CD14-positive monocyte (primary cell): Measurements from ENCODE around the gene GREM1. TPM values are rescaled to one million over a fixed set of nuclear protein-coding genes. Genes with fewer than 3 reads are reported as not detected.

Experiments
- DNase-seq, 3 donors: peaks; one replicate each; pipeline ENCODE4 v3.0.0-alpha.2; 2011 to 2022
- H2AFZ ChIP-seq: 2 replicates; pipeline ENCODE4 v1.6.0; 2012; ENCODE audit warnings: mild to moderate bottlenecking, low read depth, low read length, inconsistent platforms; ENCODE audit not compliant: insufficient read depth, poor library complexity, severe bottlenecking
- H3K27ac ChIP-seq, 2 donors: 1 replicate in 1 of 2; 2 replicates in 1 of 2; pipeline ENCODE4 v1.5.1; 2012 to 2013; ENCODE audit warnings: low read length in 2 of 2, control low read depth in 1 of 2, inconsistent platforms in 1 of 2, low read depth in 1 of 2, mild to moderate bottlenecking in 1 of 2
- H3K27me3 ChIP-seq, 2 donors: one replicate each; pipeline versions ENCODE4 v1.6.0 to v1.6.1; 2011 to 2013; ENCODE audit warnings: low read length in 2 of 2; ENCODE audit not compliant: control insufficient read depth in 2 of 2, insufficient read depth in 2 of 2
- H3K36me3 ChIP-seq, 2 donors: replicated peaks in 1 of 2; 1 replicate in 1 of 2; 2 replicates in 1 of 2; pipeline versions ENCODE4 v1.5.1 to v1.6.1; 2012 to 2013; ENCODE audit warnings: low read length in 2 of 2, control low read depth in 1 of 2, inconsistent platforms in 1 of 2, mild to moderate bottlenecking in 1 of 2; ENCODE audit not compliant: insufficient read depth in 2 of 2, control insufficient read depth in 1 of 2
- H3K4me1 ChIP-seq, 2 donors: 1 replicate in 1 of 2; 2 replicates in 1 of 2; pipeline versions ENCODE4 v1.5.1 to v1.6.1; 2012 to 2013; ENCODE audit warnings: low read length in 2 of 2, control low read depth in 1 of 2, inconsistent platforms in 1 of 2, mild to moderate bottlenecking in 1 of 2, moderate library complexity in 1 of 2; ENCODE audit not compliant: insufficient read depth in 2 of 2, control insufficient read depth in 1 of 2
- H3K4me2 ChIP-seq: replicated peaks from 2 replicates; pipeline ENCODE3; 2012; ENCODE audit warnings: low read length, moderate library complexity, mild to moderate bottlenecking; ENCODE audit not compliant: poor library complexity, severe bottlenecking; ENCODE audit errors: extremely low read depth
- H3K4me3 ChIP-seq, 3 experiments: fragments of 200-600 bp in 1 of 3; sonication (generic) in 1 of 3; replicated peaks in 1 of 3; 1 replicate in 2 of 3; 2 replicates in 1 of 3; pipeline ENCODE4 v1.5.1; 2011 to 2013; ENCODE audit warnings: low read length in 3 of 3, mild to moderate bottlenecking in 3 of 3, control low read depth in 2 of 3, low read depth in 2 of 3, inconsistent platforms in 1 of 3, moderate library complexity in 1 of 3
- H3K79me2 ChIP-seq: 2 replicates; pipeline ENCODE4 v1.6.0; 2012; ENCODE audit warnings: mild to moderate bottlenecking, control low read depth, inconsistent platforms, low read length, moderate library complexity; ENCODE audit not compliant: insufficient read depth
- H3K9ac ChIP-seq: 2 replicates; pipeline ENCODE4 v1.6.0; 2017; ENCODE audit warnings: low read length, mild to moderate bottlenecking; ENCODE audit not compliant: insufficient read depth, poor library complexity, severe bottlenecking
- H3K9me3 ChIP-seq, 2 donors: replicated peaks in 1 of 2; 1 replicate in 1 of 2; 2 replicates in 1 of 2; pipeline versions ENCODE4 v1.5.1 to v1.6.1; 2012 to 2013; ENCODE audit warnings: low read length in 2 of 2, control low read depth in 1 of 2; ENCODE audit not compliant: control insufficient read depth in 1 of 2, insufficient read depth in 1 of 2
- H4K20me1 ChIP-seq: 2 replicates; pipeline ENCODE4 v1.6.0; 2012; ENCODE audit warnings: mild to moderate bottlenecking, low read length, control low read depth, moderate library complexity; ENCODE audit not compliant: insufficient read depth
- H3K27ac Mint-ChIP-seq, 7 donors: one replicate each; pipeline ENCODE4 v1.8.0; 2020; ENCODE audit warnings: mild to moderate bottlenecking in 7 of 7, mixed read lengths in 7 of 7, moderate library complexity in 6 of 7, inconsistent platforms in 2 of 7
- H3K27me3 Mint-ChIP-seq, 3 donors: one replicate each; pipeline ENCODE4 v1.8.0; 2021 to 2022; ENCODE audit warnings: low read depth in 3 of 3, mild to moderate bottlenecking in 3 of 3, mixed read lengths in 3 of 3, moderate library complexity in 3 of 3, inconsistent platforms in 1 of 3
- H3K36me3 Mint-ChIP-seq, 2 donors: one replicate each; pipeline ENCODE4 v1.8.0; 2020; ENCODE audit warnings: mixed read lengths in 2 of 2, inconsistent platforms in 1 of 2, mild to moderate bottlenecking in 1 of 2
- H3K4me1 Mint-ChIP-seq: one replicate; pipeline ENCODE4 v1.8.0; 2020; ENCODE audit warnings: mild to moderate bottlenecking, mixed read lengths
- H3K4me3 Mint-ChIP-seq, 2 donors: one replicate each; pipeline ENCODE4 v1.8.0; 2020; ENCODE audit warnings: mild to moderate bottlenecking in 2 of 2, mixed read lengths in 2 of 2, moderate library complexity in 1 of 2
- H3K9me3 Mint-ChIP-seq, 7 donors: one replicate each; pipeline ENCODE4 v1.8.0; 2020 to 2022; ENCODE audit warnings: mixed read lengths in 7 of 7, mild to moderate bottlenecking in 6 of 7, moderate library complexity in 6 of 7, inconsistent platforms in 2 of 7
- WGBS: methylation state at CpG from one replicate; pipeline ENCODE4 v1.1.5; 2013; ENCODE audit warnings: missing lambda C conversion rate; ENCODE audit not compliant: insufficient coverage; 5-methylcytosine and 5-hydroxymethylcytosine counted together
- intact Hi-C, 2 donors: fragments of 100-400 bp; cut with micrococcal nuclease; formaldehyde crosslinking; loops; one replicate each; pipeline versions ENCODE4 v1.15.0 to v1.15.1; 2023
- polyA plus RNA-seq, 3 donors: library from polyadenylated mRNA; depleted of rRNA in 1 of 3; unstranded in 2 of 3; stranded (reverse) in 1 of 3; fragments of 300-500 nt in 2 of 3; fragments of >200 nt in 1 of 3; fragmentation: Illumina TruSeq in 2 of 3; gene quantifications; 1 replicate in 2 of 3; 2 replicates in 1 of 3; pipeline ENCODE4 v1.2.3, GENCODE V29; 2012 to 2021
- TF ChIP-seq, protein P1 (sequence below): fragments of 200-600 bp; IDR thresholded peaks from one replicate; pipeline ENCODE4 v1.8.0; 2022; ENCODE audit warnings: antibody characterized with exemption, mild to moderate bottlenecking

The GREM1 gene
- polyA plus RNA-seq, 3 donors: not detected

DNA sequence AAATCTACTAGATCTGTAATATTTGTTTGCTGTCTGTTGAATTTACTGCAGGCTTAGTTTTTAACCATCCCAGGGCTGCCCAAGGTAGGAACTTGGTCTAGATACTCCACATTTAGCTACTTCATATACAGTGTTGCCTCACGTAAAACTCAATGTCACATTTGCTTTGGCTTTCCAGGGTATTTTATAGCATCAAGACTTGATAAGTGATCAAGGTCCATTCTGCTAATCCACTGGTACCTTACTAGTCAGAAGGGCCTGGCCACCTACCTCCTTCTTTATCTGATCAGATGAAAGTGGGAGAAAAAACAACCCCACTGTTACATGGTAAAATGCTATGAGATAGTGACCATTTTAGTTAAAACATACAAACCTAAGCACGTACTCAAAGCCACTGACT lies 25.5 kb upstream of the GREM1 start:
- no CpG with 5 or more reads among the region's 2 CpGs for WGBS
- H3K4me2 ChIP-seq: no peak overlapping the region
- intact Hi-C loops: no loop called here

DNA sequence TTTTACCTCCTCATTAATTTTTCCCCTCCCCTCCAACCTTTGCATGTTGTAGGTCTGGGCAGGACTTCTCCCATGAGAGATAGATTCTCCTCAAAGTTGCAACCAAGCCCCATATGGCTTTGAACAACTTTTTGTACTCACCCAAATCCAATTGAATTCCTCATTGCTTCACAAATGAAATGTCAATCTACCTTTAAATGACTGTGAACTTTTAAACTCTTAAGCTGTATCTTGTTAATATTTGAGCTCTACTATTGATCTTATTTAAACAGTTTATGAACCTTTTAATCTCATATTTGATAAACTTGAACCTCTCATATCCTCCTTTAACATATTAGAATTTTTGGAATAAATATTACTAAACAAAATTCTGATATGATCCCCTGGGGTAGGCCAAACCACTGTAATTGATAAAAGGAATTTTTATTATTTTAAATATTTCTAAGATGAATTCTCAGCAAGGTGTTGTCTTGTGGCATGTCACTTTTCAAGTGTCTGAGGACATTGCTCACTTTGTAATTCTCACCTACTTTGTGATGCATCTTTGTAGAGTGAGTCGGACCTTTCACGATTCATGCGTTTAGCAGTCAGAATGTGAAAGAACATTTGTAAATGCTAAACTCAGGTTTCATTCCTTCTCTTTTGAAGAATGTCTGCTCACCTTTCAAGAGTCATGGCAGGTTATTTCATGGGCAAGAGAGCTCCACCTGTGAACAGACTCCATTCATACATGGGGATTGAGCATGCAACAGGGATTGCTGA lies 23.4 kb upstream of the GREM1 start:
- no peaks in the 10 kb centered on the region for H3K4me1 ChIP-seq
- no peaks in the 10 kb centered on the region for H3K4me1 Mint-ChIP-seq
- H3K27ac Mint-ChIP-seq: no peak overlapping the region
- no peaks in the 10 kb centered on the region for H3K79me2 ChIP-seq
- H4K20me1 ChIP-seq: no peaks in the 10 kb centered on the region
- no peak overlapping the region for H3K4me2 ChIP-seq
- peaks cover 0 to 9% (median 5%) of the 10 kb centered on the region in 3 donors for H3K27me3 Mint-ChIP-seq
- H3K4me3 Mint-ChIP-seq: no peak overlapping the region
- no peak overlapping the region for H3K9ac ChIP-seq
- WGBS: 100% methylated on average over 3 of the region's 3 CpGs
- H3K27me3 ChIP-seq: no peaks in the 10 kb centered on the region
- no peak for DNase-seq
- H3K36me3 ChIP-seq: no peaks in the 10 kb centered on the region
- peaks cover 0 to under 1% (median 0%) of the 10 kb centered on the region in 7 donors for H3K9me3 Mint-ChIP-seq
- H2AFZ ChIP-seq: no peak overlapping the region
- no peak overlapping the region for H3K4me3 ChIP-seq
- no peaks in the 10 kb centered on the region for H3K9me3 ChIP-seq
- no peak overlapping the region for H3K27ac ChIP-seq
- intact Hi-C loops: no loop called here
- TF ChIP-seq, protein P1, sequence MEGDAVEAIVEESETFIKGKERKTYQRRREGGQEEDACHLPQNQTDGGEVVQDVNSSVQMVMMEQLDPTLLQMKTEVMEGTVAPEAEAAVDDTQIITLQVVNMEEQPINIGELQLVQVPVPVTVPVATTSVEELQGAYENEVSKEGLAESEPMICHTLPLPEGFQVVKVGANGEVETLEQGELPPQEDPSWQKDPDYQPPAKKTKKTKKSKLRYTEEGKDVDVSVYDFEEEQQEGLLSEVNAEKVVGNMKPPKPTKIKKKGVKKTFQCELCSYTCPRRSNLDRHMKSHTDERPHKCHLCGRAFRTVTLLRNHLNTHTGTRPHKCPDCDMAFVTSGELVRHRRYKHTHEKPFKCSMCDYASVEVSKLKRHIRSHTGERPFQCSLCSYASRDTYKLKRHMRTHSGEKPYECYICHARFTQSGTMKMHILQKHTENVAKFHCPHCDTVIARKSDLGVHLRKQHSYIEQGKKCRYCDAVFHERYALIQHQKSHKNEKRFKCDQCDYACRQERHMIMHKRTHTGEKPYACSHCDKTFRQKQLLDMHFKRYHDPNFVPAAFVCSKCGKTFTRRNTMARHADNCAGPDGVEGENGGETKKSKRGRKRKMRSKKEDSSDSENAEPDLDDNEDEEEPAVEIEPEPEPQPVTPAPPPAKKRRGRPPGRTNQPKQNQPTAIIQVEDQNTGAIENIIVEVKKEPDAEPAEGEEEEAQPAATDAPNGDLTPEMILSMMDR: no peak
- peaks cover 0 to 3% of the 10 kb centered on the region in 2 donors for H3K36me3 Mint-ChIP-seq

More for the DNA sequence above, 25.5 kb upstream of the GREM1 start:
- H3K9me3 Mint-ChIP-seq: no peaks in the 10 kb centered on the region
- H3K4me3 ChIP-seq: no peak overlapping the region
- H3K4me1 ChIP-seq: no peaks in the 10 kb centered on the region
- no peak overlapping the region for H3K9ac ChIP-seq
- no peaks in the 10 kb centered on the region for H3K79me2 ChIP-seq
- DNase-seq: no peak
- H3K4me1 Mint-ChIP-seq: no peaks in the 10 kb centered on the region
- no peaks in the 10 kb centered on the region for H4K20me1 ChIP-seq
- no peak overlapping the region for H3K27ac Mint-ChIP-seq
- no peaks in the 10 kb centered on the region for H3K36me3 ChIP-seq
- H2AFZ ChIP-seq: no peak overlapping the region
- H3K9me3 ChIP-seq: no peaks in the 10 kb centered on the region
- TF ChIP-seq, protein P1: no peak
- H3K27me3 Mint-ChIP-seq: peaks cover 0 to 11% (median 7%) of the 10 kb centered on the region in 3 donors
- no peak overlapping the region for H3K27ac ChIP-seq
- H3K27me3 ChIP-seq: no peaks in the 10 kb centered on the region
- no peak overlapping the region for H3K4me3 Mint-ChIP-seq
- peaks cover 0 to 3% of the 10 kb centered on the region in 2 donors for H3K36me3 Mint-ChIP-seq
